GM18907 (cell line): ENCODE data around the gene NPAS2.

Experiments
- ATAC-seq: cut with Tn5 transposase; IDR thresholded peaks from one replicate; pipeline ENCODE4 v1.9.1; 2021; ENCODE audit warnings: mild to moderate bottlenecking, moderate library complexity; ENCODE audit not compliant: unreplicated experiment

The NPAS2 gene

GRCh38 chr2:100819370-100820272 lies at the start of gene NPAS2:
Gene NPAS2, plus strand, starts transcription at chr2:100820139. Its CDS starts 84,616 bp downstream, at chr2:100904755.
- no peak for ATAC-seq

- no peak for ATAC-seq
Observed at GRCh38 chr2:100771125-100771524, 48.8 kb upstream of the NPAS2 start.

GRCh38 chr2:100773538-100773937 lies 46.4 kb upstream of the NPAS2 start:
- no peak for ATAC-seq

- ATAC-seq, result no peak
Observed at GRCh38 chr2:100776445-100776844, 43.5 kb upstream of the NPAS2 start.

GRCh38 chr2:100778637-100779450 lies 41.1 kb upstream of the NPAS2 start:
- no peak for ATAC-seq

- ATAC-seq, result no peak
Observed at GRCh38 chr2:100779908-100780202, 40.1 kb upstream of the NPAS2 start.

- ATAC-seq, result no peak
Observed at GRCh38 chr2:100780203-100781008, 39.5 kb upstream of the NPAS2 start.

GRCh38 chr2:100781009-100781325 lies 39.0 kb upstream of the NPAS2 start:
- ATAC-seq, result no peak

- ATAC-seq, result no peak
Observed at GRCh38 chr2:100781523-100782379, 38.2 kb upstream of the NPAS2 start.

GRCh38 chr2:100782380-100782878 lies 37.5 kb upstream of the NPAS2 start:
- ATAC-seq, result no peak

- ATAC-seq, result no peak
Observed at GRCh38 chr2:100783987-100784386, 36.0 kb upstream of the NPAS2 start.

- no peak for ATAC-seq
Observed at GRCh38 chr2:100784681-100785080, 35.3 kb upstream of the NPAS2 start.

- no peak for ATAC-seq
Observed at GRCh38 chr2:100785626-100786296, 34.2 kb upstream of the NPAS2 start.

GRCh38 chr2:100786297-100786658 lies 33.7 kb upstream of the NPAS2 start:
- ATAC-seq, result no peak

GRCh38 chr2:100786985-100787384 lies 33.0 kb upstream of the NPAS2 start:
- no peak for ATAC-seq

GRCh38 chr2:100789361-100789760 lies 30.6 kb upstream of the NPAS2 start:
- ATAC-seq, result no peak

- no peak for ATAC-seq
Observed at GRCh38 chr2:100791294-100791935, 28.5 kb upstream of the NPAS2 start.

- ATAC-seq, result no peak
Observed at GRCh38 chr2:100791936-100792308, 28.0 kb upstream of the NPAS2 start.

- no peak for ATAC-seq
Observed at GRCh38 chr2:100793220-100793619, 26.7 kb upstream of the NPAS2 start.
